Suppressor macrophage treated with lipopolysaccharide for 1 hour (primary cell): ENCODE measurements around the gene IL36RN.

Source experiments
- DNase-seq, 3 donors: peaks; one replicate each; pipeline ENCODE4 v3.0.0-alpha.2; 2020 to 2022

IL36RN gene

GRCh38 chr2:113058998-113059960 is at the start of gene IL36RN:
Gene IL36RN (plus strand): TSS chr2:113059198. CDS start chr2:113059439, 241 bp downstream.
- DNase-seq: no peak

- DNase-seq: no peak
Observed at GRCh38 chr2:113009622-113010021, 49.4 kb upstream of the IL36RN start.

GRCh38 chr2:113010088-113010487 is 48.9 kb upstream of the IL36RN start:
- DNase-seq: no peak

- no peak for DNase-seq
Observed at GRCh38 chr2:113011108-113011507, 47.9 kb upstream of the IL36RN start.

GRCh38 chr2:113012436-113013335 is 46.3 kb upstream of the IL36RN start:
- no peak for DNase-seq

- DNase-seq: no peak
Observed at GRCh38 chr2:113013336-113013661, 45.7 kb upstream of the IL36RN start.

DNA sequence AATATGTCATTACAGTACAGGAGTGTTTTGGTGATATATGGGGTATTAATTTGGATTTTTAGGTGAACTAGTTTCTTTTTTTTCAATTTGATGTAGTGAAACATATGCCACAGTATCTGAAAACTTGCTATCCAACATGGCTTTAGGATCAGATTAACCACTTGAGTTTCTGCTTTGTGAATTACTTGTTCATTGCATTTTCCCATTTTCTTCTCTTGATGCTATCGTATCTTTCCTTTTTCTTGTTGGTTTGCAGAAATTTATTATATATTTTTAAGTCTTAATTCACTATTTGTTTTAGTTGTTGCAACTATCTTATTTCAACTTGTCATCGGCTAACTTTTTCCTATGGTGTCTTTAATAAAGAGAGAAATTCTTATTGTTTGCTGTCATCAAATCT is 44.9 kb upstream of the IL36RN start:
- no peak for DNase-seq

DNA sequence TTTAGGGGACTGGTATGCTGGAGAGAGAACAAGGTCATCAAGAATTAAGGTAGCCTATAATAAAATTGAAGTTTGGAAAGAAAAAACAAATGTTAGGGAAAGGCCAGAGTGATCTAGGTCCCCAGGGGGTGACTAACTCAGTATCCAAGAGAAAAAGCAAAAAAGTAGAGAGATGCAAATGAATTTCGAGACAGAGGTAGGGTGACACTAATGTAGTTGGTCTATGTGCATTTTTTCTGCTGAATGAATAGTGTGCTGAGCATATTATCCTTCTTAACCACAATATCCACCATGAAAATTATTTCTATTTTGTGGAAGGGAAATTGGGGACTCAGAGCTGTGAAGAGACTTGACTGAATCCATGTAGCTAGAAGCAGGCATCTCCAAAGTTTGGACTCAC is 44.0 kb upstream of the IL36RN start:
- DNase-seq: no peak

- no peak for DNase-seq
Observed at GRCh38 chr2:113015655-113016054, 43.3 kb upstream of the IL36RN start.

DNA sequence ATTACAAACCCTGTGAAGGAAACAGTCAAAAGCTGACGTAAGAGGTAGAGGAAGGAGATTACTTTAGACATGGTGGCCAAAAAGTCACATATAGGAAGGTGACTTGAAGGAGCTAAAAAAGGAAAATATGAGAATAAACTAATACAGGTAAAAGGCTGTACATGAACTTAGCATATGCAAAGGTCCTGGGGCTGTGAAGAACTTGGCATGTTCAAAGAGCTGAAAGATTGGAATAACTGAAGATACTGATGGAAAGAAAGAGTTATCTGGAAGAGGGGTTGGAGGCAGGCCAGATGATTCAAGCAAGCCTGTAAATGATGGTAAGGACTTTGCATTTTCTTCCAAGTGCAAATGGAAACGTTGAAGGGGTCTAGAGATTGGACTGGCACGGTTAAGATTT is 40.5 kb upstream of the IL36RN start:
- no peak for DNase-seq

GRCh38 chr2:113021312-113021711 is 37.7 kb upstream of the IL36RN start:
- no peak for DNase-seq

- no peak for DNase-seq
Observed at GRCh38 chr2:113024764-113025163, 34.2 kb upstream of the IL36RN start.

GRCh38 chr2:113025737-113026136 is 33.3 kb upstream of the IL36RN start:
- DNase-seq: peak; percentile 56 to 80 (median 76)

GRCh38 chr2:113027691-113028090 is 31.3 kb upstream of the IL36RN start:
- DNase-seq: no peak

DNA sequence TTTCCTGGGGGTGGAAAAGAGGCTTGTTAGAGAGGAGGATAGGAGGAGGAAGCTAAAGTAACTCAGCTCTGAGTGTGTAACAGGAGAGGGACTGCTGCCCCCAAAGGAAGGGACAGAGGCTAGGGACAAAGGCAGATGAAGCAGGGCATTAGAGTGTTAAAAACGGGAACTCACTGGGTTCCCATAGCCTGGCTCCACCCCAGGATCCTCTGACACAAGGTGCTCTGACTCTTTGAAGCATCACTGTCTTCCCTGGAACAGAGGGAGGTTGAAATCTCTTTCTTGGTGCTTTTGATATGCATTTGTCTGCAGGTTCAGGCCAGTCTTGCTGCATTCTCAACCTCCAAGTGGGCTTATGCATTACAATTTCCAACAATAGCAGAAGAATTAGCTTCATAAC is 30.9 kb upstream of the IL36RN start:
- DNase-seq: peak in 2 of 3 donors; percentile 32 to 33

DNA sequence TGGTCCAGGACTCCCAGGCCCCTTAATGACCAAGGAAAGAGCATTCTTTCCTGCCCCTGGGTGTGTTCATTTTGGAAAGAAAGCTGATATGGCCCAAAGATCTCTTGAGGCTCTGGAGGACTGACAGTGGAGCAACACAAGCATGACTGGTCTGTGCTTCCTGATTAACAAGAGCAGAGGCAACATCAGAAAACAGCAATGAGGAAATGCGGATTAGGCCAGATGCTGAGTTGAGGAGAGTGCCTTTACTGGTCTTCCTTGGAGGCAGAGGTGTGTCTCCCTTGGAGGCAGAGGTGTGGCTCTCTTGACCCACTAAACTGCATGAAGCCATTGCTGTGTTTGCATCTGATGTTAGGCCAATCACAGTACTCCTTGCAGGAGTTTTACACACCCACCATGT is 26.3 kb upstream of the IL36RN start:
- DNase-seq: peak in 1 of 3 donors; percentile 24

DNA sequence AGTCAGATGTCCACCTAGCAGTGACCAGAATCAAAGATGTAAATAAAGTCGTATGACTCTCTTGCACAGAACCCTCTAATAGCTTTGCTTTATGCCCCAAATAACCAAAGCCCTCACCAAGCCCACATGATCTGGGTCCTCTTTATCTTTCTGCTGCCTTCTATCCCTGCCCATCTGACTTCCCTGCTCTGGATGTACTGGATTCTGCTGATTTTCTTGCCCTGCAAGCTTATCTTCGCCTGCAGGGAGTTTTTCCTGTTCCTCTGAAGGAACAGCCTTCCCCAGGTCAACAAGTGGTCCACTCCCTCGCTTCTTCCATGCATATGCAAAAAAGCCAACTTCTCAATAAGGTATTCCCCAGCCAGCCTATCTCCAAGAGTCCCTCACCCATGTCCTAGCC is 25.0 kb upstream of the IL36RN start:
- no peak for DNase-seq

GRCh38 chr2:113036763-113037162 is 22.2 kb upstream of the IL36RN start:
- no peak for DNase-seq

DNA sequence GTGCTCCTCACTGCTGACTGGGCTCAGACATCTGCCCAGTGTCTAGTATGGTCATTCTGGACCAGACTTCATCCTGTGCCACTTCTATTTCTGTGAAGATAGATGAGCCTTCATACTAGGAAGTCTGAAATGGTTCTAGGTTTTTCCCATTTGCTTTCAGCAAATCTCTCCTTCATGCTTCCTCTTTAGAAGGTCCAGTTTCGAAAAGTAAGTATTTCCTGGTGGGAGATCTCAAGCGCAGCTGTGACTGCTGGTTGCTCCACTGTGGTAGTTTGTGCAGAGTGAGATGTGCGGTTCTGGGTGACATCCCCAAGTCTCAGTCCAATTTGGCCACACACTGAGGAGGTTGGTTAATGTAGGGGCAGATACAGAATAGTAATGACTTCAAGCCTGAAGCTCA is 20.7 kb upstream of the IL36RN start:
- DNase-seq: peak; percentile 58 to 66 (median 62)

DNA sequence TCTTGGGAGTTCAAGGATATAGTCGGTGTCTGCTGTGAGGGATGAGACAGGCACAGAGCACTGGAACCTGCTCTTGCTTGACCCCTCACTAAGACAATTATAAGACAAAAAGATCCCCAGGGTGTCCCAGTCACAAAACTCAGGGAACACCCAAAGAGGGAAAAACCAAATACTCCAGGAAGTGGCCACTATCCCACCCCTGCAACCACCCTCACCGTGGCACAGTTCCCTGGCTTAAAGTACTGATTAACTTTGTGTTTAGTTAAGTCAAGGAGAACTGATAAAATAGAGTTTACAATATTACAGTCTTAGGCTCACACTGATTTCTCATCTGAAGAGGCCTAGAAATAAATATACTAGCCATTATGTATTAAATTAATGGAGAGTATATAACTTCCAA is 19.8 kb upstream of the IL36RN start:
- peak in 1 of 3 donors; percentile 43 for DNase-seq

DNA sequence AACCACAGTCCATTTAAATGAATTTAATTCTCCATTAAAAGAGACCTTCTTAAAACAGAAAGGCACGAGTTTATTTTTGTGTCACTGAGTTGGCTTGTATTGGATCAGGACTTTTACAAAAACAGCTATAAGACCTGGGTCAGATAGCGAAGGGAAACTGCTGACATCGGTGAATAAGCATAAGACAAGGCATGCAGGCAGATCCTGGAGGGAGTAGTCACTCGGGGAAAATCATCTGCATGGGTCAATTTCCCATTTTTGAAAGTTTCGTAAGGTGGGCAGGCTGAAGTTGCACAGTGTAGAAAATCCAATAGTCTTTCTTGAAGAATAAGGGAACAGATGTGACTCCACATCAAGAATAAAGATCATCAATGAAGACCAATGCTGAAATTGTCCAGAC is 19.3 kb upstream of the IL36RN start:
- DNase-seq: peak; percentile 70 to 83 (median 73)

GRCh38 chr2:113041871-113042270 is 17.1 kb upstream of the IL36RN start:
- DNase-seq: no peak

GRCh38 chr2:113046465-113046864 is 12.5 kb upstream of the IL36RN start:
- no peak for DNase-seq
